ENCODE measurements around the gene KCNQ4. TPM values are rescaled to one million over a fixed set of nuclear protein-coding genes. Genes with fewer than 3 reads are reported as not detected.

The KCNQ4 gene
- total and polyA plus RNA-seq, 2 donors (not counting 3 experiments of a cell fraction or from before 2014, with no cell fraction given): 0.06 to 0.07 TPM

- no peak for FAIRE-seq
- POLR2A ChIA-PET: no interaction called here
These were observed 9.8 kb upstream of the KCNQ4 start for GRCh38 chr1:40773748-40774265.

More at GRCh38 chr1:40773748-40774265, 9.8 kb upstream of the KCNQ4 start:
- no peaks in the 10 kb centered on the region for H4K20me1 ChIP-seq (replicated peaks; ENCODE audit: control insufficient read depth, extremely low read depth, insufficient read depth, low read length)
- CTCF ChIA-PET: interaction anchor here (0.6 to 6.7 kb wide), 52 partner anchors 8 to 230 kb away, joined by 3 to 235 read pairs (median 5); partner anchors contain the start of genes CITED4 and NFYC
- no peaks in the 10 kb centered on the region for H3K27me3 ChIP-seq (ENCODE audit: control insufficient read depth in 2 of 2, insufficient read depth in 2 of 2, low read length in 2 of 2)
- BruUV-seq (replicated peaks): no TSS peak
- H3K9ac ChIP-seq (replicated peaks; ENCODE audit: extremely low read depth, insufficient read depth, low read length): no peak overlapping the region
- DNase-seq (ENCODE audit: low read depth, low spot score): peak; percentile 8
- H3K9me1 ChIP-seq (replicated peaks; ENCODE audit: control insufficient read depth, extremely low read depth, insufficient read depth, low read length): no peaks in the 10 kb centered on the region
- no peak overlapping the region for H3K4me2 ChIP-seq (ENCODE audit: insufficient read depth, low read length)
- peaks cover 0 to 6% of the 10 kb centered on the region in 2 experiments for H3K36me3 ChIP-seq (ENCODE audit: control insufficient read depth in 2 of 2, extremely low read depth in 1 of 2, insufficient read depth in 2 of 2, low read length in 2 of 2)
- intact Hi-C loops (cut with micrococcal nuclease) (loop anchor here (1.0 to 5.0 kb wide), 5 partner anchors 67 to 178 kb away; partner anchors contain the start of gene NFYC), dilution Hi-C loops (cut with MboI; ENCODE audit: extremely low pct_ligation_motif_present, low sequenced_read_pairs) (no loop called here)
- no peaks in the 10 kb centered on the region for H3K79me2 ChIP-seq (ENCODE audit: control insufficient read depth, insufficient read depth, low read length)
- no peak overlapping the region for H3K4me3 ChIP-seq (replicated peaks in 1 of 3; ENCODE audit: insufficient read depth in 1 of 3, low read depth in 1 of 3, low read length in 3 of 3)
- H3K27ac ChIP-seq (ENCODE audit: insufficient read depth, low read depth, low read length): no peak overlapping the region
- H2AFZ ChIP-seq (ENCODE audit: low read depth, low read length): no peak overlapping the region
- TF ChIP-seq EZH2 (IDR thresholded peaks at IDR 0.05; ENCODE audit: borderline replicate concordance, low read depth, low read length, severe bottlenecking) (no peak), POLR2A (IDR thresholded peaks at IDR 0.05; ENCODE audit: low read depth, low read length) (no peak), GATA2 (IDR thresholded peaks at IDR 0.05; ENCODE audit: insufficient read depth, insufficient read length, low read depth, low read length) (no peak), CTCF (IDR thresholded peaks at IDR 0.05; ENCODE audit: extremely low read depth in 1 of 2, insufficient read depth in 1 of 2, low read depth in 1 of 2, low read length in 2 of 2) (no peak), POLR2AphosphoS5 (IDR thresholded peaks at IDR 0.05; ENCODE audit: insufficient read depth, low read depth, low read length) (no peak)
- H3K9me3 ChIP-seq (replicated peaks; ENCODE audit: control insufficient read depth, insufficient read depth, low read length): no peaks in the 10 kb centered on the region
- H3K4me1 ChIP-seq (ENCODE audit: control insufficient read depth, extremely low read depth, insufficient read depth, low read length): no peaks in the 10 kb centered on the region
